ENCODE measurements around the gene ZNF799.

DNA sequence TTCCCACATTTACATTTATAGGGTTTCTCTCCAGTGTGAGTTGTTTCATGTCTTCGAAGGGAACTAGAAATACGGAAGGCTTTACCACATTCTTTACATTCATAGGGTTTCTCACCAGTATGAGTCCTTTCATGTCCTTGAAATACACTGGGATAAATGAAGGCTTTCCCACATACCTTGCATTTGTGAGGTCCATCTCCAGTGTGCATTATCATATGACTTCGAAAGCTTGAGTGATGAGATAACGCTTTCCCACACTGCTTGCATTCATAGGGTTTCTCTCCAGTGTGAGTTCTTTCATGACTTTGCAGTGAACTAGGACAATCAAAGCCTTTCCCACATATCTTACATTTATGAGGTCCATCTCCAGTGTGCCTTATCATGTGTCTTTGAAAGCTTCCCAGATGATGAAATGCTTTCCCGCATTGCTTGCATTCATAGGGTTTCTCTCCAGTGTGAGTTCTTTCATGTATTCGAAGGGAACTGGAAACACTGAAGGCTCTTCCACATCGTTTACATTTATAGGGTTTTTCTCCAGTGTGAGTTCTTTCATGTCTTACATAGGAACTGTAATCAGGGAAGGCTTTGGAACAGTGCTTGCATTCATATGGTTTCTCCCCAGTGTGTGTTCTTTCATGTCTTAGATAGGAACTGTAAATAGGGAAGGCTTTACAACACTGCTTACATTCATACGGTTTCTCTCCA, 50.7 kb downstream of the ZNF799 start:
- TF ChIP-seq, protein P1, sequence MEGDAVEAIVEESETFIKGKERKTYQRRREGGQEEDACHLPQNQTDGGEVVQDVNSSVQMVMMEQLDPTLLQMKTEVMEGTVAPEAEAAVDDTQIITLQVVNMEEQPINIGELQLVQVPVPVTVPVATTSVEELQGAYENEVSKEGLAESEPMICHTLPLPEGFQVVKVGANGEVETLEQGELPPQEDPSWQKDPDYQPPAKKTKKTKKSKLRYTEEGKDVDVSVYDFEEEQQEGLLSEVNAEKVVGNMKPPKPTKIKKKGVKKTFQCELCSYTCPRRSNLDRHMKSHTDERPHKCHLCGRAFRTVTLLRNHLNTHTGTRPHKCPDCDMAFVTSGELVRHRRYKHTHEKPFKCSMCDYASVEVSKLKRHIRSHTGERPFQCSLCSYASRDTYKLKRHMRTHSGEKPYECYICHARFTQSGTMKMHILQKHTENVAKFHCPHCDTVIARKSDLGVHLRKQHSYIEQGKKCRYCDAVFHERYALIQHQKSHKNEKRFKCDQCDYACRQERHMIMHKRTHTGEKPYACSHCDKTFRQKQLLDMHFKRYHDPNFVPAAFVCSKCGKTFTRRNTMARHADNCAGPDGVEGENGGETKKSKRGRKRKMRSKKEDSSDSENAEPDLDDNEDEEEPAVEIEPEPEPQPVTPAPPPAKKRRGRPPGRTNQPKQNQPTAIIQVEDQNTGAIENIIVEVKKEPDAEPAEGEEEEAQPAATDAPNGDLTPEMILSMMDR (IDR thresholded peaks at IDR 0.05): no peak
- no peak for TF ChIP-seq POLR2A (IDR thresholded peaks at IDR 0.05)
- no peak for TF ChIP-seq EP300 (IDR thresholded peaks at IDR 0.05)
